ENCODE data around the gene TM9SF2.

DNA sequence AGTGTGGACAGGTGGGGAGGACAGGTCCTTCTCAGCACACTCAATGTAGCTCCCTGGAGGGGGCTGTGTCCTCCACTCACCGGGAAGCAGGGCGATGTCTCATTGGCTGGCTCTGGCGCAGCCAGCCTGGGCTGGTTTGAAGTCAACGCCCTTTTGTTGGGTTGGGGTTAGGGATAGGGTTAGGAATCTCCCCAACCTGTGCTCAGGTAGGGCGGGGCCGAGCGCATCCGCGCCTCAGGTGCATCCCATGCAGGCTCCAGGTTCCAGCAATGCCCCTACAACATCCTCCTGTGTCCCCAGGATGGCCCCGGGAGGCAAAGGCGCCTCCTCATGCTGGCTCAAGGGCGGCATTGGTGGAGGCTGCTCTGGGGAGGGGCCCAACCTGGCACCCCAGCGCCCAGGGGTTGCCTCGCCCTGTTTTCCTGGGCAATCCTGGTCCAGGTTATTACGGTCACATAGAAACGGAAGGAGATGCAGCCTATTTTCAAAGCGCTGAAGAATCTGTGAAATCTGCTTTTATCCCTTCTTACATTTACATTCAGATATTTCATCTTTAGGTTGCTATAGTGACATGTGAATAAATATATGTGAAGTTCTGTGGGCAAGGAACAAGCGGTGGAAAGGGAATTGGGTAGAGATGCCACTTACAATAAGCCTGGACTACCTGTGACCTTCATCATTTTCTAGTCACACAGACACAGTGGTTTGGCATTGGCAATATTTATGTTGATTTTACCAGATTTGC is 74.3 kb downstream of the TM9SF2 start:
- TF ChIP-seq, protein P1, sequence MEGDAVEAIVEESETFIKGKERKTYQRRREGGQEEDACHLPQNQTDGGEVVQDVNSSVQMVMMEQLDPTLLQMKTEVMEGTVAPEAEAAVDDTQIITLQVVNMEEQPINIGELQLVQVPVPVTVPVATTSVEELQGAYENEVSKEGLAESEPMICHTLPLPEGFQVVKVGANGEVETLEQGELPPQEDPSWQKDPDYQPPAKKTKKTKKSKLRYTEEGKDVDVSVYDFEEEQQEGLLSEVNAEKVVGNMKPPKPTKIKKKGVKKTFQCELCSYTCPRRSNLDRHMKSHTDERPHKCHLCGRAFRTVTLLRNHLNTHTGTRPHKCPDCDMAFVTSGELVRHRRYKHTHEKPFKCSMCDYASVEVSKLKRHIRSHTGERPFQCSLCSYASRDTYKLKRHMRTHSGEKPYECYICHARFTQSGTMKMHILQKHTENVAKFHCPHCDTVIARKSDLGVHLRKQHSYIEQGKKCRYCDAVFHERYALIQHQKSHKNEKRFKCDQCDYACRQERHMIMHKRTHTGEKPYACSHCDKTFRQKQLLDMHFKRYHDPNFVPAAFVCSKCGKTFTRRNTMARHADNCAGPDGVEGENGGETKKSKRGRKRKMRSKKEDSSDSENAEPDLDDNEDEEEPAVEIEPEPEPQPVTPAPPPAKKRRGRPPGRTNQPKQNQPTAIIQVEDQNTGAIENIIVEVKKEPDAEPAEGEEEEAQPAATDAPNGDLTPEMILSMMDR (IDR thresholded peaks at IDR 0.05): no peak
- no peak for TF ChIP-seq POLR2A (IDR thresholded peaks at IDR 0.05)

Measured in heart left ventricle (tissue), 13 donors.